ENCODE data around the gene SMC6.

The SMC6 gene

DNA sequence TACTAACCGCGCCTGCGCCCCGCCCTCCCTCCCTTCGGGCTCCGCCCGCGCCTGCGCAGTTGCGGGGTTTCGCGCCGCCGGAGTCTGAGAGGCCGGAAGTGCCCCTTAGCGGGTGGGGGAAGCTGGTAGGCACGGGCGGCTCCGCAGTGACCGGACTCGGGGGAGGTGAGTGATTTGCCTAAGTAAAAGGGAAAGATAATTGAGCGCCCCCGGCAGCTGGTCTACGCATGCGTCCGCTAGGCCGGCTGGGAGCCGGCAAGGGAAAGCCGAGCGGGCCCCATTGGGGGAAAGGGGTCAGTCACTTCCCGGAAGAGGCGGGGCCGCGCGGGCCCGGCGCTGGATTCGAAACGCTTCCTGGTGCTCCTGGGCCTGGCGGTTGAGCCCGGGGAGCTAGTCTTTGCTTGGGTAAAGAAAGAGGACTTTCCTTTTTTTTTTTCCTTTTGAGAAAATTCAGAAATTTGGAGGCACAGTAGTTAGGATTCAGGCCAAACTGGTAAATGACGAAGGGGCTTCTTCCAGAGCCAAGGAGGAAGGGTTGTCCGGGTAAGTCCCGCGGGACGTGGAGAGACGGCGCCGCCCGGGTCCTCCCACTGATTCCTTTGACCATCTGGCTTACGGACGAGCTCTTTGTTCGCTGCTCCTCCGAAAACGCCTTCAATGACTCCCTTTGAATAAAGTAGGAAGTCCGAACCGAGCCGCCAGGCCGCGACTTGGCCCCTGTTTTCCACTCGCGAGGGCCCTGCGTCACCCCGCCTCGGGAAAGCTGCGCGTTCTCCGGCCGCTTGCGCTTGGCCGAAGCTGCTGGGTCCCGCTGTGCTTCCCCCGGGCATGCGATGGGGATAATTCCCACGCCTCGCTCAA lies at the start of gene SMC6, which contains the start of gene GEN1:
Gene SMC6, minus strand, starts transcription at position 8 of the 861 bp plus-strand sequence. CDS start 7,864 bp downstream, outside the sequence.
Gene GEN1, plus strand, starts transcription at position 336 of the 861 bp plus-strand sequence. CDS start 5,806 bp downstream, outside the sequence.
- peak; percentile 79 to 87 (median 86) for DNase-seq (ENCODE audit: low read depth in 2 of 3, low spot score in 2 of 3)

DNA sequence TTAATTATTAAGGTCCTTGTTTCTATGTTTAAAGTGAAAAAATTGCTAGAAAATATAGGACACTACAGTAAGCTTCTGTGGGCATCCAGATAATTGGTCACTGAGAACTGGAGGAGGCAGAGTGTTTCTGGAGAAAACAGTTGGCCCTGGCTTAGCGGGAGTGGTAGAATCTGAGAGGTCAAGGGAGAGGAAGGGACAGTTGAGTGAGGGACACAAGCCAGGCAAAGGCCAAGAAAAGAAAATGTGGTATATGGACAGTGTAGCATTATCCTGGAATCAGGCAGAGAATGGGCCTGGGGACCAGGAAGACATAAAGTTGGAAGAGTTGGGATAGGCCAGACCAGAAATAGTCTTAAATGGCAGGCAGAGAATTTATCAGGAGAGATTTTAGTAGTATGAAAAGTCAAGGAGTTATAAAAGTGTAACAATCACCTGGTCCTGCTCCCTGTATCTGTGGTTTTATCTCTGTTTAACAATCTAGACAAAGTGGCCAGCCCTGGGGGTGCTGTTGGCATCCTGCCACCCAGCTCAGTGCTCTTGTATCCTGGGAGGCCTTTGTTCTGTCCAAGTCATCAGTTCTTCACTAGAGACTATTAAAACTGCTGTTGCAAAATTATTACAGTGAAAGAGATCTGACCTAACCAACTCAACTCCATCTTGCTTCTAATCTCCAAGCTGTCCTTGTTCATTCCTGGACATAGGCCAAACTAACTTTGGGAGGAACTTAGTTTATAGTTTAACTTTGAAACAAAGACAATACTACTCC lies 47.3 kb upstream of the SMC6 start:
- no peak for DNase-seq (ENCODE audit: low read depth in 2 of 3, low spot score in 2 of 3)

DNA sequence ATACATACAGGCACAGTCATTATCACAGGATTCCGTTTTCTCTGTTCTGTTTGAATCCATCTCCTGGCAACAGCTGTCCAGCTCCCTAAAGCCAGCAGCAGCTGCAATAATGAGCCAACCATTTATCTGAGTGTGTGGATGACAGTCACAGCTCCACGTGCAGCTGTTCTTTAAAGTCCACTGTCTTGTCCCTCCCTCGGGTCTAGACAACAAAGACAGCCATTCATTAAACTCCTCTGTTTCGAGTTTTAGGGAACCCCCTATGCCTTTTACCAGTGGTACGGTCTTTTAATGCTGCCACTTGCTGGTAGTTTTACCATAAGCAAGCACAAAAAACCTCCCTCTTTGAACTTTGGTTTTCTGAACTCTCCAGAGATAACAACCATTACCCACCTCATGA lies 46.6 kb upstream of the SMC6 start:
- DNase-seq (ENCODE audit: low read depth in 2 of 3, low spot score in 2 of 3) = no peak

DNA sequence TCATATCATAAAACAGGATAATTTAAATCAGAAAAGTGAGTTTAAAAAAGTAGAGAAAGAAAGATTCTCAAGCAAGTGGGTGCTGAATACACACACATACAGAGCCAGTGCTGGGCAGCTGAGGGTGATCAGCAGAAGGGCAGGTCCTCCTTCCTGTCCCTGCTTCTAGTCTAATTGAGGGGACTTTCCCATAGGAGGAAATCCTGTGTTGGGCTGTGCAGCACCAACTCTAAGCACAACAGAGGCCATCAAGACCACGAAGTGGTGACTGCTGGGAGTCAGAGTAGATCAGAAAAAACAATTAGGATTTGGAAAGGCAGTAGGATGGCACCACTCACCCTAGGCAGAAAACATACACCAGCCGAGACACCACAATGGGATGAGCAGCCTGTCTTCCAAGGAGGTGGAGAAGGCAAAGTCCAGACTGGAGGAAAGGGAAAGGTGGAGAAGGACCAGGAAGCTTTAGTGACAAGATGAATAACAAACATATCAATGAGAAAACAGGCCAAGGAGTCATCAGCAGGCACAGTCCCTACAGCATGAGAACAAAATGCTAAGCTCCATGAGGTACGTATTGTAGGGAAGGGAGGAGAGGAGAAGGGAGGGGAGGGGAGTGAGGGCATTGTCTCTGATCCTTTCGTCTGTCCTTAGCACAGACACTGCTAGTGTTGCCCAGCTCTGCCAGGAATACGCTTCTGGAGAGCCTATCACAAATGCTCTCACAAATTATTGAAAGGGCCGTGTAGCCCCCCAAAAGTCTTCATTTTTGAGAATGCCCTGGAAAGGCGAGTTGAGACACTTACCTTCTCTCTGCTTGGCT lies 45.9 kb upstream of the SMC6 start:
- no peak for DNase-seq (ENCODE audit: low read depth in 2 of 3, low spot score in 2 of 3)

DNA sequence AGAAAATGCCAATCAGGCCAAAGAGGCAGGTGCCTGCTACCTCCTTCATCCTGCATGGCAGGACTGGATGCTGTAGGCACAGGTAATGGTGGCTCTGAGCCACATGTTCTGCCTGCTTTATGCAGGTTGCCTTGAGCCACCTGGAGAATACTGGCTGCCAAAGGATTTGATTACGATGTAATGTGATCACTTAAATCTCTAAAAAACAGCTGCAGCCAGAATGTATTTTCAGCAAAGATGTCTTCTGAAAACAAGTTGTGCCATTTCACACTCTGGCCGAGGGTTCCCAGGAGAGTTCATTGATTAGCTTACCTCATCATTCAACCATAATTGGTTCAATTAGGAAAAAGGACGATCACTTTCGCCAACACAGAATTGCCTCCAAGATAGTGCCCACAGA lies 44.7 kb upstream of the SMC6 start:
- no peak for DNase-seq (ENCODE audit: low read depth in 2 of 3, low spot score in 2 of 3)

GRCh38 chr2:17795309-17795708 lies 41.7 kb upstream of the SMC6 start:
- no peak for DNase-seq (ENCODE audit: low read depth in 2 of 3, low spot score in 2 of 3)

DNA sequence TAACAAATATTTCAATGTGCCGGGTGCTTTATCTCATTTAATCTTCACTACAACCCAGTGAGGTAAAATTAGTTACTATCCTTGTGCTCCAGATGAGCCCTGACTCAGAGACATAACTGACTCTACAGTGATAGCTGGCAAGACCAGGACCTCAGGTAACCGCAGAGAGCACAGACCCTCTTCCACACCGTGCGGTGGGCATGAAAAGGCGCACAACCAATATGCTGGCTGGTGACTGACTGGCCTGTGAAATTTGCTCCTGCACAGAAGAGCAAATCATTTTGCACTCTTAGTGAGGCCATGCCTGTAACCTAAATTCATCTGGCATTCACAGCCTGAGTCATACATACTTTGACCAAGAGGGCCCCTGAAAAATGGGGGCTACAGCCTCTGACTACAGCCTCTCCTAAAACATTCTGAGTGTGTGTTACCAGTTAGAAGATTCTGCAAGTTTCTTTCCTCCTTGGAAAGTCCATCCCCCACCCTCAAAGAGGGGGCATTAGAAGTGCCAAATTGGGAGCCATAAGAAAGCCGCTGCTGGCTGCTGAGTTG lies 40.3 kb upstream of the SMC6 start:
- DNase-seq (ENCODE audit: low read depth in 2 of 3, low spot score in 2 of 3) = no peak

- no peak for DNase-seq (ENCODE audit: low read depth in 2 of 3, low spot score in 2 of 3)
Observed at GRCh38 chr2:17793296-17793695, 39.7 kb upstream of the SMC6 start.

GRCh38 chr2:17792515-17792914 lies 38.9 kb upstream of the SMC6 start:
- no peak for DNase-seq (ENCODE audit: low read depth in 2 of 3, low spot score in 2 of 3)

DNA sequence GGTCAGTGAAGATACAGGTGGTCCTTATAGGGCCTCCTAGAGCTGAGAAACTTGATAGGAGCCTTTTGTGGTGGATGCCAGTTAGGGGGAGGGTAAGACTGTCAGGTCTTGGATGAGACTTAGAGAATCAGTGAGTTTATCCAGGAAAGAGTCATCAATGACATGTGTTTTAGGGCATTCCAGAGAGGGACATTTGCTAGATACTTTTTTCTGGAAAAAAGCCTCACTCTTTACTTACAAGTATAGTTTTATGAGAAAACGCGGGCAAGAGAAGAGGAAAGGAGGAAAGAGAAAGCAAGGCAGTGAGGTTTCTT lies 38.2 kb upstream of the SMC6 start:
- DNase-seq (ENCODE audit: low read depth in 2 of 3, low spot score in 2 of 3) = no peak

GRCh38 chr2:17791121-17791816 lies 37.7 kb upstream of the SMC6 start:
- DNase-seq (ENCODE audit: low read depth in 2 of 3, low spot score in 2 of 3) = no peak

DNA sequence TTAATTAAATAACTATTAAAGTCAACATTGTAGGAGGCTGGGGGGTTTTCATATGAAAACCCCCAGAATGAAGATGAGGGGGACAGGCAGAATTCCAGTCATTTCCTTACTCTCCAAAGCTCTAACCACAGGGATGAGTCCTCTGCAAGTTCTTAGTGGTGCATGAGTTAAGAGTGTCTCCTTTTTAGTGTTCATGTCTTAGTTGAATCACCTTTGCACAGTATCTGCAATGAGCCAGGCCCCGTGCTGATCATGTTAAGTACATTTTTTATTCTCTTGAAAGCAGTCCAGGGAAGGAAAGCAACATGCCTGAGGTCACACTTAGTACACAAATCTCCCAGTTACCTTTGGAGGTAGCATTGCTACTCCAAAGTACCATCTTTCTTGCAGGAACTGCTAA lies 36.9 kb upstream of the SMC6 start:
- DNase-seq (ENCODE audit: low read depth in 2 of 3, low spot score in 2 of 3) = no peak

- no peak for DNase-seq (ENCODE audit: low read depth in 2 of 3, low spot score in 2 of 3)
Observed at GRCh38 chr2:17788773-17789172, 35.2 kb upstream of the SMC6 start.

- DNase-seq (ENCODE audit: low read depth in 2 of 3, low spot score in 2 of 3) = no peak
Observed at GRCh38 chr2:17786727-17787126, 33.1 kb upstream of the SMC6 start.

GRCh38 chr2:17781482-17781881 lies 27.9 kb upstream of the SMC6 start:
- no peak for DNase-seq (ENCODE audit: low read depth in 2 of 3, low spot score in 2 of 3)

- DNase-seq (ENCODE audit: low read depth in 2 of 3, low spot score in 2 of 3) = no peak
Observed at GRCh38 chr2:17780546-17780945, 26.9 kb upstream of the SMC6 start.

GRCh38 chr2:17772532-17772931 lies 18.9 kb upstream of the SMC6 start:
- DNase-seq (ENCODE audit: low read depth in 2 of 3, low spot score in 2 of 3) = no peak

DNA sequence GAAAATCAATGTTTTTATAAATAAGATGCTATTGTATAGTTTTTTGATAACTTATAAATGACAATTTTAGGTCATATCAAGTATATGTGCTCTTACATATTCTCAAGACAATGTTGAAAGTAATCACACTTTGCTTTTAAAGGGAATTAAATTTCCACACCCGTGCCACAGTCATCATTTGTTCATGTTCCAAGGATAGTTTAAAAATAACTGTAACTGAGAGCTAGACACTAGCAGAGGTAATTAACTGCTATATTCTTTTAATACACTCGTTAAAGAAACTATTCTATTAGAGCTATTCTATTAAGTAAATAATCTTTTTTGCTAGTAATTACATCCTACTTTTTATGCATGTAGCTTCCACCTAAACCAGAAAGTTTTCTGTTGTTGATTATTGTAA lies 18.3 kb upstream of the SMC6 start:
- DNase-seq (ENCODE audit: low read depth in 2 of 3, low spot score in 2 of 3) = no peak

DNA sequence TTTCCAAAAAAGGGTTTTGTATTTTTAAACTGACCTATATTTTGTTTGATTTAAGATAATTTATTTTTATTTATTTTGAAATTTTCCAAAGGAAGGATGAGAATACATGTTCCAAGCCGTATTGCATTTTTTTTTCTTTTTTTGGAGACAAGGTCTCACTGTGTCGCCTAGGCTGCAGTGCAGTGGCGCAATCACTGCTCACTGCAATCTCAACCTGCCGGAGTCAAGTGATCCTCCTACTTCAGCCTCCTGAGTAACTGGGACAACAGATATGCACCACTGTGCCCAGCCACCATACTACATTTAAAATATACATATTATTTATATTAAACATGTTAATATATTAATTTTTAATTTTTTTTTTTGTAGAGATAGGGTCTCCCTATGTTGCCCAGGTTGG lies 15.3 kb upstream of the SMC6 start:
- DNase-seq (ENCODE audit: low read depth in 2 of 3, low spot score in 2 of 3) = no peak

GRCh38 chr2:17765398-17765797 lies 11.8 kb upstream of the SMC6 start:
- DNase-seq (ENCODE audit: low read depth in 2 of 3, low spot score in 2 of 3) = no peak
